ENCODE measurements around the gene TNNI3. TPM values are rescaled to one million over a fixed set of nuclear protein-coding genes. Genes with fewer than 3 reads are reported as not detected.

The TNNI3 gene
- total and polyA plus RNA-seq, 9 of the 15 experiments (the other 6 are each of a cell fraction or from before 2014, with no cell fraction given): 4.7 to 158 (median 42.0) TPM

DNA sequence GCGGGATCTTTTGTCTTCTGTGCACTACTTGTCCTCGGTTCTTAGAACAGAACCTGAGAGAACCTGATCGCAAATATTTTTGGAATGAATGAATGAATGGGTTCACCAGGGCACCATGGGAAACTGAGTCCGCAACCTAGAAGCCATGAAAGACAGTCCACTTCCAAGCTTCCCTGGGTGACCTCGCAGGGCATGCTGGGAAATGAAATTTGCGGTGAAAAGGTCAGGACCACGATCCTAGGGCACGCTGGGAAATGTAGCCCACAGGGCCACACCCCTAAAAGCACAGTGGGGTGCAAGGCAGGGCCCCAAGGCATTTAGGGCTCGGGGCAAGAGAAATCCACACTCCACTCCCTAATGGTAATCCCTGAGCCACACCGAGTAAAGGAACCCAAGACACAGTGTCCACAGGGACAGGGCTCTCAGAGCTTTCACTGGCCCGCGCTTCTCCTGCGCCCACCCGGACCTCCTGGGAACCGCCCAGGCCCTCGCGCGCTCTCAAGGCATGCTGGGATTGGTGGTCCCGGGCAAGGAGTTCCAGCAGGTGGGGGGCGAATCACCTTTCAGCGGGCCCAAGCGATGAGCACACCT is 39.0 kb downstream of the TNNI3 start (continued):
- TF ChIP-seq, protein P1, sequence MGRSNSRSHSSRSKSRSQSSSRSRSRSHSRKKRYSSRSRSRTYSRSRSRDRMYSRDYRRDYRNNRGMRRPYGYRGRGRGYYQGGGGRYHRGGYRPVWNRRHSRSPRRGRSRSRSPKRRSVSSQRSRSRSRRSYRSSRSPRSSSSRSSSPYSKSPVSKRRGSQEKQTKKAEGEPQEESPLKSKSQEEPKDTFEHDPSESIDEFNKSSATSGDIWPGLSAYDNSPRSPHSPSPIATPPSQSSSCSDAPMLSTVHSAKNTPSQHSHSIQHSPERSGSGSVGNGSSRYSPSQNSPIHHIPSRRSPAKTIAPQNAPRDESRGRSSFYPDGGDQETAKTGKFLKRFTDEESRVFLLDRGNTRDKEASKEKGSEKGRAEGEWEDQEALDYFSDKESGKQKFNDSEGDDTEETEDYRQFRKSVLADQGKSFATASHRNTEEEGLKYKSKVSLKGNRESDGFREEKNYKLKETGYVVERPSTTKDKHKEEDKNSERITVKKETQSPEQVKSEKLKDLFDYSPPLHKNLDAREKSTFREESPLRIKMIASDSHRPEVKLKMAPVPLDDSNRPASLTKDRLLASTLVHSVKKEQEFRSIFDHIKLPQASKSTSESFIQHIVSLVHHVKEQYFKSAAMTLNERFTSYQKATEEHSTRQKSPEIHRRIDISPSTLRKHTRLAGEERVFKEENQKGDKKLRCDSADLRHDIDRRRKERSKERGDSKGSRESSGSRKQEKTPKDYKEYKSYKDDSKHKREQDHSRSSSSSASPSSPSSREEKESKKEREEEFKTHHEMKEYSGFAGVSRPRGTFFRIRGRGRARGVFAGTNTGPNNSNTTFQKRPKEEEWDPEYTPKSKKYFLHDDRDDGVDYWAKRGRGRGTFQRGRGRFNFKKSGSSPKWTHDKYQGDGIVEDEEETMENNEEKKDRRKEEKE (IDR thresholded peaks at IDR 0.05; ENCODE audit: borderline replicate concordance in 1 of 2, control insufficient read depth in 1 of 2, low read depth in 2 of 2, low read length in 1 of 2): no peak
- TF ChIP-seq ARID1B (IDR thresholded peaks at IDR 0.05): no peak
- TF ChIP-seq, protein P2, sequence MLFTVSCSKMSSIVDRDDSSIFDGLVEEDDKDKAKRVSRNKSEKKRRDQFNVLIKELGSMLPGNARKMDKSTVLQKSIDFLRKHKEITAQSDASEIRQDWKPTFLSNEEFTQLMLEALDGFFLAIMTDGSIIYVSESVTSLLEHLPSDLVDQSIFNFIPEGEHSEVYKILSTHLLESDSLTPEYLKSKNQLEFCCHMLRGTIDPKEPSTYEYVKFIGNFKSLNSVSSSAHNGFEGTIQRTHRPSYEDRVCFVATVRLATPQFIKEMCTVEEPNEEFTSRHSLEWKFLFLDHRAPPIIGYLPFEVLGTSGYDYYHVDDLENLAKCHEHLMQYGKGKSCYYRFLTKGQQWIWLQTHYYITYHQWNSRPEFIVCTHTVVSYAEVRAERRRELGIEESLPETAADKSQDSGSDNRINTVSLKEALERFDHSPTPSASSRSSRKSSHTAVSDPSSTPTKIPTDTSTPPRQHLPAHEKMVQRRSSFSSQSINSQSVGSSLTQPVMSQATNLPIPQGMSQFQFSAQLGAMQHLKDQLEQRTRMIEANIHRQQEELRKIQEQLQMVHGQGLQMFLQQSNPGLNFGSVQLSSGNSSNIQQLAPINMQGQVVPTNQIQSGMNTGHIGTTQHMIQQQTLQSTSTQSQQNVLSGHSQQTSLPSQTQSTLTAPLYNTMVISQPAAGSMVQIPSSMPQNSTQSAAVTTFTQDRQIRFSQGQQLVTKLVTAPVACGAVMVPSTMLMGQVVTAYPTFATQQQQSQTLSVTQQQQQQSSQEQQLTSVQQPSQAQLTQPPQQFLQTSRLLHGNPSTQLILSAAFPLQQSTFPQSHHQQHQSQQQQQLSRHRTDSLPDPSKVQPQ (CRISPR knock-in tag; IDR thresholded peaks at IDR 0.05; ENCODE audit: borderline replicate concordance): no peak
- no peak for TF ChIP-seq JUN (IDR thresholded peaks at IDR 0.05; ENCODE audit: borderline replicate concordance, low read depth, low read length)
- no peak for TF ChIP-seq JUN (CRISPR knock-in tag; IDR thresholded peaks at IDR 0.05; ENCODE audit: borderline replicate concordance)
- TF ChIP-seq, protein P3, sequence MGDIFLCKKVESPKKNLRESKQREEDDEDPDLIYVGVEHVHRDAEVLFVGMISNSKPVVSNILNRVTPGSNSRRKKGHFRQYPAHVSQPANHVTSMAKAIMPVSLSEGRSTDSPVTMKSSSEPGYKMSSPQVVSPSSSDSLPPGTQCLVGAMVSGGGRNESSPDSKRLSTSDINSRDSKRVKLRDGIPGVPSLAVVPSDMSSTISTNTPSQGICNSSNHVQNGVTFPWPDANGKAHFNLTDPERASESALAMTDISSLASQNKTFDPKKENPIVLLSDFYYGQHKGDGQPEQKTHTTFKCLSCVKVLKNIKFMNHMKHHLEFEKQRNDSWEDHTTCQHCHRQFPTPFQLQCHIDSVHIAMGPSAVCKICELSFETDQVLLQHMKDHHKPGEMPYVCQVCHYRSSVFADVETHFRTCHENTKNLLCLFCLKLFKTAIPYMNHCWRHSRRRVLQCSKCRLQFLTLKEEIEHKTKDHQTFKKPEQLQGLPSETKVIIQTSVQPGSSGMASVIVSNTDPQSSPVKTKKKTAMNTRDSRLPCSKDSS (IDR thresholded peaks at IDR 0.05; ENCODE audit: low read depth, partially characterized antibody): no peak
- TF ChIP-seq SOX6 (IDR thresholded peaks at IDR 0.05): no peak
- peak in 2 of 3 experiments; percentile 9 to 56 for TF ChIP-seq YY1 (IDR thresholded peaks at IDR 0.05; ENCODE audit: borderline replicate concordance in 1 of 3, control insufficient read depth in 1 of 3, extremely low read depth in 1 of 3, insufficient read depth in 3 of 3, insufficient read length in 1 of 3, insufficient replicate concordance in 2 of 3, low read depth in 1 of 3, low read length in 2 of 3)
- TF ChIP-seq, protein P4, sequence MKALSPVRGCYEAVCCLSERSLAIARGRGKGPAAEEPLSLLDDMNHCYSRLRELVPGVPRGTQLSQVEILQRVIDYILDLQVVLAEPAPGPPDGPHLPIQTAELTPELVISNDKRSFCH (CRISPR knock-in tag; IDR thresholded peaks at IDR 0.05): no peak
- TF ChIP-seq, protein P4 (tag; IDR thresholded peaks at IDR 0.05): peak; percentile 55; the same call in 1 of the 2 replicates
- TF ChIP-seq, protein P5, sequence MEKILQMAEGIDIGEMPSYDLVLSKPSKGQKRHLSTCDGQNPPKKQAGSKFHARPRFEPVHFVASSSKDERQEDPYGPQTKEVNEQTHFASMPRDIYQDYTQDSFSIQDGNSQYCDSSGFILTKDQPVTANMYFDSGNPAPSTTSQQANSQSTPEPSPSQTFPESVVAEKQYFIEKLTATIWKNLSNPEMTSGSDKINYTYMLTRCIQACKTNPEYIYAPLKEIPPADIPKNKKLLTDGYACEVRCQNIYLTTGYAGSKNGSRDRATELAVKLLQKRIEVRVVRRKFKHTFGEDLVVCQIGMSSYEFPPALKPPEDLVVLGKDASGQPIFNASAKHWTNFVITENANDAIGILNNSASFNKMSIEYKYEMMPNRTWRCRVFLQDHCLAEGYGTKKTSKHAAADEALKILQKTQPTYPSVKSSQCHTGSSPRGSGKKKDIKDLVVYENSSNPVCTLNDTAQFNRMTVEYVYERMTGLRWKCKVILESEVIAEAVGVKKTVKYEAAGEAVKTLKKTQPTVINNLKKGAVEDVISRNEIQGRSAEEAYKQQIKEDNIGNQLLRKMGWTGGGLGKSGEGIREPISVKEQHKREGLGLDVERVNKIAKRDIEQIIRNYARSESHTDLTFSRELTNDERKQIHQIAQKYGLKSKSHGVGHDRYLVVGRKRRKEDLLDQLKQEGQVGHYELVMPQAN (IDR thresholded peaks at IDR 0.05; ENCODE audit: borderline replicate concordance): no peak
- TF ChIP-seq STAG1 (CRISPR knock-in tag; IDR thresholded peaks at IDR 0.05; ENCODE audit: borderline replicate concordance): no peak
- no peak for TF ChIP-seq KHSRP (IDR thresholded peaks at IDR 0.05)
- no peak for TF ChIP-seq TCF7 (IDR thresholded peaks at IDR 0.05; ENCODE audit: borderline replicate concordance)
- no peak for TF ChIP-seq DNMT1 (IDR thresholded peaks at IDR 0.05)
